HG03442 (cell line): ENCODE measurements around the gene ZFAND3.

ENCODE experiments used
- ATAC-seq: cut with Tn5 transposase; IDR thresholded peaks from one replicate; pipeline ENCODE4 v1.9.1; 2021; ENCODE audit warnings: mild to moderate bottlenecking, moderate library complexity; ENCODE audit not compliant: unreplicated experiment

ZFAND3 gene

GRCh38 chr6:38193051-38193450, 373.5 kb downstream of the ZFAND3 start:
- no peak for ATAC-seq

- no peak for ATAC-seq
Observed at GRCh38 chr6:38193481-38194281, 374.2 kb downstream of the ZFAND3 start.

GRCh38 chr6:38194282-38194572, 374.7 kb downstream of the ZFAND3 start:
- ATAC-seq: no peak

GRCh38 chr6:38194589-38194988, 375.1 kb downstream of the ZFAND3 start:
- no peak for ATAC-seq

GRCh38 chr6:38195113-38195635, 375.6 kb downstream of the ZFAND3 start:
- no peak for ATAC-seq

GRCh38 chr6:38198219-38198618, 378.7 kb downstream of the ZFAND3 start:
- ATAC-seq: no peak
